Activated naive CD4-positive, alpha-beta T cell treated with anti-CD3 and anti-CD28 coated beads, Interleukin-2, amount 50 U/mL, for 72 hours (primary cell): ENCODE results near the gene SMTN. TPM values are rescaled to one million over a fixed set of nuclear protein-coding genes. Genes with fewer than 3 reads are reported as not detected.
"Not testable (repeated sequence)": the region's sequence is repeated elsewhere in the genome, so short reads cannot be mapped to it uniquely, and the experiment has no call there.

Source experiments
- ATAC-seq, 2 donors: fragments of 150-1000 bp; cut with Tn5 transposase; 2 replicates each; pipeline ENCODE4 v1.10.0; 2021; ENCODE audit warnings: mild to moderate bottlenecking in 2 of 2, moderate library complexity in 2 of 2
- DNase-seq, 2 donors: peaks; one replicate each; pipeline ENCODE4 v3.0.0; 2021 to 2022; ENCODE audit warnings: low spot score in 2 of 2
- H3K27ac Mint-ChIP-seq, 2 donors: one replicate each; pipeline ENCODE4 v1.8.0; 2022; ENCODE audit warnings: mild to moderate bottlenecking in 2 of 2, mixed read lengths in 2 of 2
- H3K36me3 Mint-ChIP-seq, 2 donors: one replicate each; pipeline ENCODE4 v1.8.0; 2022; ENCODE audit warnings: mixed read lengths in 2 of 2
- H3K9me3 Mint-ChIP-seq, 2 donors: one replicate each; pipeline ENCODE4 v1.8.0; 2022; ENCODE audit warnings: mixed read lengths in 2 of 2
- total RNA-seq, 2 donors: library from RNA; stranded (reverse); gene quantifications; one replicate each; pipeline ENCODE4 v1.2.3, GENCODE V29; 2022

Gene SMTN
- total RNA-seq, 2 donors from 2014 or later: 32.5 to 128 TPM

- DNase-seq (no peak), ATAC-seq (no peak)
- Mint-ChIP-seq H3K9me3 (peaks cover 7 to 9% of the 10 kb centered on the region in 2 donors), H3K36me3 (peaks cover 0 to 10% of the 10 kb centered on the region in 2 donors), H3K27ac (no peak overlapping the region)
Measured at GRCh38 chr22:31062566-31063230, 18.4 kb upstream of the SMTN start.

DNA sequence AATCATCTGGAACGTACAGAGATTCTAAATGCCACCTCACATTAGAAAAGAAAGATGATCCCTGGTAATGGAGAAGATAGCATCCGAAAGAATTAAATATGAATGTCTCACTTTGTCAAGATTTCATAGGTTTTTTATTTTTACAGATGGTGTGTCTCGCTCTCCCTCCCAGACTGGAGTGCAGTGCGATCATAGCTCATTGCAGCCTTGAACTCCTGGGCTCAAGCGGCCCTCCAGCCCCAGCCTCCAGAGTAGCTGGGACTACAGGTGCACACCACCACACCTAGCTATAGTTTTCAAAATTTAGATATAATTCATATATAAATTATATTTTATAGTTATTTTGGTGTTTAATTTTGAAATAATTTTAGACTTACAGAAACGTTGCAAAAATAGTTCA is 16.7 kb upstream of the SMTN start:
- DNase-seq (no peak), ATAC-seq (no peak)
- H3K9me3 Mint-ChIP-seq: peaks cover 7 to 9% of the 10 kb centered on the region in 2 donors
- H3K27ac Mint-ChIP-seq: peak overlapping the region in 1 of 2 donors; percentile 21
- peaks cover 0 to 10% of the 10 kb centered on the region in 2 donors for H3K36me3 Mint-ChIP-seq

GRCh38 chr22:31068970-31069369 is 12.1 kb upstream of the SMTN start:
- DNase-seq: no peak

DNA sequence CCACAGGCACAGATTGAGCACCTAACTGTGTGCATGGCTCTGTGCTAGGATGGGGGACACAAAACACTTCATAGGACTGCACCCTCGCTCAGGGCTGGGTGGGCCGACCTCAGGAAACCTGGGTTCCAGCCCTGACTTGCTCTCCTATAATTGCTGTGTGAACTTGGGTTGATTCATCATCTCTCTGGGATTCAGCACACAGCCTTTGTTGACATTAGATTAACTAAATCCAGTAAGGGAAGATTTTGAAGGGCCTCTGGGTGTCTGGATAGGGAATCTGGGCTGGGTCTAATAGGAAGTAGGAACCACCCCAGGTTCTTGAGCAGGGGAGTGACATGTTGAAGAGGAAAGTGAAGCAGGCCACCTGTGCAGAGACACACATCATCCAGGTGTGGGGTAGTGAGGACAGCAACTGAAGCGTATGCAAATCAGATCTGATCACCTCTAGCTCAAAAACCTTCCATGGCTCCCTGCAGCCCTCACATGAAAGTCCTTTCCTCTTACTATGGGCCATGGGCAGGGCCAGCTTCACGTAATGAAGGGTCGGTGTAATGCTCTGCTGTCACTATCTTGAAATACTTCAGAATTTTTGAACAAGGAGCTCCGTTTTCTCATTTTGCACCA is 11.3 kb upstream of the SMTN start:
- ATAC-seq, H3K9me3 Mint-ChIP-seq, H3K27ac Mint-ChIP-seq, H3K36me3 Mint-ChIP-seq, DNase-seq: not testable (repeated sequence)

More at GRCh38 chr22:31068970-31069369, 12.1 kb upstream of the SMTN start:
- no peak overlapping the region for H3K27ac Mint-ChIP-seq
- peaks cover 0 to 3% of the 10 kb centered on the region in 2 donors for H3K36me3 Mint-ChIP-seq
- no peak for ATAC-seq
- H3K9me3 Mint-ChIP-seq: peaks cover 2% of the 10 kb centered on the region in 2 donors

DNA sequence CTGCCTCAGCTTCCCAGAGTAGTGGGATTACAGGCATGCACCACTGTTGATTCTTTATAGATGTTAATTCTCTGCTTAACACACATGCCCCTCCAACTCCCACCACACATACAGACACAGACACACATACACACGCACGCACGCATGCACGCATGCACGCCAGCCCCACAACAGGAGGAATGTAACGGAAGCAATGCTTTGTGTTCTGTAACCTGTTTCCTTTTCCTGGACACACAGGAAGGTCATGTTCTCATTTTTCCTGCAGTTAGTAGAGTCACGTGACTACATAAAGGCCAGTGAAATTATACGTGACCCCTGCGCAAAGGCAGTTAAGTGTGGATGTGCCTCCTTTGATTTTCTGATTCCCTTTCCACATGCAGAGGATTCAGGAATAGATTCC is 8.0 kb upstream of the SMTN start:
- H3K36me3 Mint-ChIP-seq, DNase-seq, H3K27ac Mint-ChIP-seq, H3K9me3 Mint-ChIP-seq, ATAC-seq: not testable (repeated sequence)

GRCh38 chr22:31073545-31074145 is 7.5 kb upstream of the SMTN start:
- not testable (repeated sequence) for DNase-seq, H3K27ac Mint-ChIP-seq, H3K36me3 Mint-ChIP-seq, ATAC-seq, H3K9me3 Mint-ChIP-seq

DNA sequence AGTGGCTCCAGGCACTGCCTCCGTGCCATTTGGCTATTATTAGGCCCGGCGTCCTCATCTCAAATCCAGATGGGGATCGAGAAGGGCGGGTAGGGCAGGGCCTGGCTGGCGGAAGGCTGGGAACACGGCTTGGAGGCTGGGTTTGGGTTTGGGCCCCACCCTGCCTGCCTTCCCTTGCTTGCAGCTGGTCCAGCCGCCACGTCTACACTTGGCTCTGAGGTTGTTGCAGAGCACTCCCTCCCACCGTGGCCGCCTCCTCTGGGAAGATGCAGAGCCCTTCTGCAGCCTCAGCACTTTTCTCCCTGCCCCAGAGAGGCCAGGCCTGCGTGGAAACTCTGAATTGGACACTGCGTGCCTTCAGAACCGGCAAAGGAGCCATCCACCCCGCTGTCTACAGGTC is 5.2 kb upstream of the SMTN start:
- no peak for ATAC-seq
- no peaks in the 10 kb centered on the region for H3K36me3 Mint-ChIP-seq
- H3K9me3 Mint-ChIP-seq: no peaks in the 10 kb centered on the region

GRCh38 chr22:31077681-31078080 is 3.4 kb upstream of the SMTN start:
- no peak overlapping the region for H3K27ac Mint-ChIP-seq
- H3K9me3 Mint-ChIP-seq: no peaks in the 10 kb centered on the region
- H3K36me3 Mint-ChIP-seq: peaks cover 5 to 14% of the 10 kb centered on the region in 2 donors
- DNase-seq: no peak
- ATAC-seq: no peak

More for the DNA sequence above, 5.2 kb upstream of the SMTN start:
- H3K27ac Mint-ChIP-seq: no peak overlapping the region
- DNase-seq: no peak

- peaks cover 6 to 19% of the 10 kb centered on the region in 2 donors for H3K36me3 Mint-ChIP-seq
- not testable (repeated sequence) for DNase-seq, ATAC-seq, H3K9me3 Mint-ChIP-seq, H3K27ac Mint-ChIP-seq
Measured at GRCh38 chr22:31078389-31078788, 2.7 kb upstream of the SMTN start.

GRCh38 chr22:31079095-31079642 is 1.9 kb upstream of the SMTN start:
- Mint-ChIP-seq H3K9me3 (no peaks in the 10 kb centered on the region), H3K27ac (no peak overlapping the region), H3K36me3 (peaks cover 6 to 25% of the 10 kb centered on the region in 2 donors)
- ATAC-seq (no peak), DNase-seq (no peak)

- ATAC-seq: no peak
- Mint-ChIP-seq H3K27ac (peak overlapping the region in 1 of 2 donors; percentile 90), H3K9me3 (no peaks in the 10 kb centered on the region), H3K36me3 (peaks cover 6 to 29% of the 10 kb centered on the region in 2 donors)
- no peak for DNase-seq
Measured at GRCh38 chr22:31080164-31080847, 812 bp upstream of the SMTN start.

DNA sequence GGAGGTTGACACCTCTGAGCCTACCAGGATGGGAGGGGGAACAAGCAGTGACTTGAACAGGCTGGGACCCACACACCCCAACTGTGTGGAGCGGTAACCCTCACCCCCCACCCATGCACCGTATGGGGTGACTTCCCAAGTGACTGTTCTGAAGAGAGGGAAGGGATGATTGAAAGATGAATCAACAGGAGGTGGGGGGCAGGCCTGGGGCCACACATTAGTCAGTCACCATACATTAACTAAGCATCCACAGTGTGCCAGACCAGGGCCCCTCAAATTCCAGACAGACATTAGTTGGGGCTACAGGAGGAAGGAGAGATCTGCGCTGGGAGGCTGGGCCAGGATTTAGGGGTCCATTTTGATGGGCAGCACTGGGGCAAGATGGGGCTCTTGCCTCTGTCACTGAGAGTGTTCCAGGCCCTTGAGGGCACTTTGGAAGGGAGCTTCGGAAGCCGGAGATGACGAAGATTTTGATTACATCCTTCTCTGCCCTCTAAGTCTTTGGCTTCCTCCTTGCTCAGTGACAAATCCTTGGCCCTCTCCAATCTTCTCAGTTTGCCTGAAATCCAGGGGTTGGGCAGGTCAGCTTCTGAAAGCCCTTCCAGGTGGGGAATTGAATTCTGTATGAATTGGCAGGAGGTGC is 966 bp downstream of the SMTN start:
- DNase-seq (no peak), ATAC-seq (peak in 1 of 2 donors; percentile 33)
- Mint-ChIP-seq H3K9me3 (no peaks in the 10 kb centered on the region), H3K36me3 (peaks cover 6 to 29% of the 10 kb centered on the region in 2 donors), H3K27ac (peak overlapping the region in 1 of 2 donors; percentile 90)

- DNase-seq: peak in 1 of 2 donors; percentile 74
- no peak for ATAC-seq
- H3K27ac Mint-ChIP-seq: peak overlapping the region in 1 of 2 donors; percentile 90
- no peaks in the 10 kb centered on the region for H3K9me3 Mint-ChIP-seq
- peaks cover 6 to 29% of the 10 kb centered on the region in 2 donors for H3K36me3 Mint-ChIP-seq
Measured at GRCh38 chr22:31082606-31083376, 1.7 kb downstream of the SMTN start.

- no peak for DNase-seq
- Mint-ChIP-seq H3K36me3 (peaks cover 6 to 29% of the 10 kb centered on the region in 2 donors), H3K9me3 (no peaks in the 10 kb centered on the region), H3K27ac (peak overlapping the region in 1 of 2 donors; percentile 90)
- no peak for ATAC-seq
Measured at GRCh38 chr22:31083377-31083768, 2.3 kb downstream of the SMTN start.

GRCh38 chr22:31083923-31084810 is 3.0 kb downstream of the SMTN start:
- Mint-ChIP-seq H3K36me3 (peaks cover 6 to 29% of the 10 kb centered on the region in 2 donors), H3K9me3 (no peaks in the 10 kb centered on the region), H3K27ac (peak overlapping the region; percentile 90 to 95)
- DNase-seq (no peak), ATAC-seq (peak in 1 of 2 donors; percentile 6)
